NCI-H2107 treated with DMSO at 0.1 percent for 48 hours (cell line): ENCODE measurements around the gene PLA2G4E.

Source experiments
- DNase-seq: peaks from one replicate; lab custom pipeline; 2025; ENCODE audit not compliant: unreplicated experiment; lab: John Stamatoyannopoulos, UW

Gene PLA2G4E

DNA sequence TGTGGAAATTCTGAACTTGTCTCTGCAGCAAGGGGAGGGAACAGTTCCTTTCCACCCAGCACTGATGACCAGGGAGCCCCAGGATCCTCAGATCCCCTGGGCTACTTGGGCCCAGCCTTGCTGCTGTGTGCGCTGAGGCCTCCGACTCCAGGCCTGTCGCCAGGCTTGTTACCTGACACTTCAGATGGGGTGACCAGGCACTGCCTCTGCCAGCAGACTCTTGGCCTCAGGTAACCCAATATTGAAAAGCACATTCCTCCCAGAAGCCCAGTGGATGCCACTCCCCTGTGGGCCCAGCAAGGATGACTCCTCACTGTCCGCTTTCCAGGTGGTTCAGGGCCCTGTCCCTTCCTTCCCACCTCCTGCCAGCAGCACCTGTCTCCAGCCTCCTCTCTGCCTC lies 3.5 kb upstream of the PLA2G4E start:
- no peak for DNase-seq

DNA sequence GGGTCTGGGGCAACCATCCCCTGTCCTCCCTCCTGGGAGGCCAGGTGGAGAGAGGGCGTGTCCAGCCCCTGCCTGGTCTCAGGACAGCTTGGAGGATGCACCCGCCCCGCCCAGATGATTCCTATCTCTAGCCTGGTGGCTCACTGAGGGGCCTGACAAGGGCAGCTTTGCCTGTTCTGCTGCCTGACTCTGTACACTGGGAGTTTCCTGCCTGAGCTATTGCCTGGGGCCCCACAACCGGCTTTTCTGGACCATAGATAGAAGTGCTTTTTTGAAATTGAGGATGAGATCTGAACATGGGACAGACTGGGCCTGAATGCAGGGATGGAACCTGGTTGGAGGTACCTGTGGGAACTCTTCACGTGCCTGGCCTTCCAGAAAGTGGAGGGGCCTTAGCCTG lies 751 bp upstream of the PLA2G4E start:
- DNase-seq: no peak

DNA sequence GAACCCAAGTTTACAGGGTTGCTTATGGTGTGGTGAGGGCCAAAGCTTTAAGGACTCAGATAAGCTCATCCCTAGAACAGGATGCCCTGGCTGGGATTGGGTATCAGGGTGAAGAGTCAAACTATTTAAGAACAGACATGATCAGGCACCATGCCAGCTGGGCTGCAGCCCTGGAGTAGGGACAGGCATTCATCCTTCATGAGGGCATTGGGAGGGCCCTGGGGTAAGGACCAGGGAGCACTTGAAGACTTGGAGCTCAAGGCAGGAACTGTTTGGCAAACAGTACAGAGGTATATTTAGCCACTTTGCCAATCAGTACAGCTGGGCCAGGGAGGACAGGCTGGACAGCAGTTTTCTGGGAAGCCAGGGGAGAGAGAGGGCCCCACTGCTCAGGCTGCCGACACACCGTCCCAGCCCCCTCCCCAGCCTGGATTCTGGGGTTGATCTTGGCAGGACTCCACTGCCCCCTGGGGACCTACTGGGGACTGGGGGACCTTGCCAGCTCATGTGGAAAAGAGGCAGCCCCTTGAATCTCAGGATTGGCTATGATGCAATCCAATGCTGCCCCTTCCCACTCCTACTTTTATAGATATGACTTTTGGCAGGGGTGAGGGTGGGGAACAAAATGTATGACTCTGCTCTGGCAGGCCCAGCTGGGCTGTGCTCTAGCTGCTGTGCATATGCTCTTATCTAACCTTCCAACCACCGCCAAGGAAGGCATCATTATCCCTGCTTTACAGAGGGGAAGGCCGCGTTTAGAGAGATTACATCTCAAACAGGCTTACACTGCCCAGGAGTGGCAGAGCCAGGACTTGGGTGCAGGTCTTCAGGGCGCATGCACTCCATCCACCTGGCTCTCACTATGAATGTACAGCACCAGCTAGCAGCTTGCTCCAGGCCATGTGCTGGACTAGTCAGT lies 2.3 kb downstream of the PLA2G4E start:
- DNase-seq: no peak

DNA sequence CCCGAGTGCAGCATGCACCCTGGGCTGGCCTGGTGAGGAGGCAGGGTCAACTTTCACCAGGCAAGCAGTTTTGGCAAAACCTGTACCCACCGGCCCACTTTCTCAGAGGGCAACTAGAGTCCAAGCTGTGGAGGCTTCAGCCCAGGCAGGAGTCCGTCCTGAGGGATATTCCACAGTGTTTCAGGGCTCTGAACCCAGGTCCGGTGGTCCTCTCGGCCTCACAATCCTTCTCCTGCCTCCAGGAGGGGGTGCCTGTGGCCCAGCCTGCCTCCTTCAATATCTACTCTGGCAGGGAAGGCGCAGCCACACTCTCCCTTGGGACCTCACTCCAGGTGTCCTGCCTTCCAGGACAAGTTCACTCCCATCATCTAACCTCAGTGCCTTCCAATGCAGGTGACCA lies 3.9 kb downstream of the PLA2G4E start:
- no peak for DNase-seq

GRCh38 chr15:42014406-42014805 lies 6.4 kb downstream of the PLA2G4E start:
- DNase-seq: no peak

- DNase-seq: no peak
Observed at GRCh38 chr15:42012928-42013482, 7.8 kb downstream of the PLA2G4E start.

- no peak for DNase-seq
Observed at GRCh38 chr15:42012241-42012640, 8.6 kb downstream of the PLA2G4E start.

DNA sequence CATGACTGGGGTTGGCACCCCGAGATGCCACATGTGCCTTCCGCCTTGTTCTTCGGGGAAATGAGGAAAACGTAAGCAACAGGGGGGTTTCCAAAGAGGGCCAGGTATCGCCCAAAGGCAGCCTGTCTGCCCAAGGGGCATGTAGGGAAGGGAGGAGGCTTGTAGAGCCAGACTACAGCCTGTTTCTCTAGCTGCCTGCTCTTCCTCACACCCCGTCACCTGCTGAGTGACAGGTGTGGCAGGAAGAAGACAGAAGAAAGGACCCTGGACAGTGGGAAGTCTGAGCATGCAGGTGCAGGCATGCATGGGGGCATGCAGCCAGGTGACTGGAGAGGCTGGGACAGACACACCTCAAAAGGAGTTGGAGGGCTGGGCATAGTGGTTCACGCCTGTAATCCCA lies 9.8 kb downstream of the PLA2G4E start:
- DNase-seq: no peak

GRCh38 chr15:42010434-42010833 lies 10.4 kb downstream of the PLA2G4E start:
- DNase-seq: no peak

DNA sequence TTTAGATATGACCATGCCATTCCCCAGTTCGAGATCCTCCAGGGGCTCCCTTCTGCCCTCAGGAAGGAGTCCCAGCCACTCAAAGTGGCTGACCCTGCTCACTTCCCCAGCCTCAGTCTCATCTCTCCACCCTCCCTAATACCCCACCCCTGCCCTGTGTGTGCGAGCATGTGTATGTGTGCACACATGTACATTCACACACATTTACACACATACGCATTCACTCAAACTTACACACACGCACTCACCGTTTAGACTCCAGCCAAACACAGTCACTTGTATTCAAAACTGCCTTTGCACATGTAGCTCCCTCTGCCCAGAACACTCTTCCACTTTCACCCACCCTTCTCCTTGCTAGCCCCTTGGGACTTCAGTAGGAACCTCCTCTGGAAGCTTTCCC lies 11.4 kb downstream of the PLA2G4E start:
- DNase-seq: no peak

DNA sequence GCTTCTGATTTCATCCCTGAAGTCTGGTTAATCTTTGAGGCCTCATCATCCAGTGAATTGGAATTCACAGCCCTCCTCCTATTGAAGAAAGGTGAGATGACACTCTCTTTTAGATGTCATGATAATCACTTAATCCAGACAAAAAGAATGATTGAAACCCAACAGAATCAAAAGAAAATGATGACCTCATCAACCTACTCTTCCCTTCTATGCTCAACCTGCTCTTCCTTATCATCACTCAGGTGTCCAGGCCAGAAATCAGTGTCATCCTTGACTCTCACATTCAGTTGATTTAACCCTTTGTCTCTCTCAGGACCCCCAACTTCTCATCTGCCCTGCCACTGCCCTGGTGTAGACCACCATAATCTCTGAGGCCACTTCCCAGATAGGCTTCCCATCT lies 11.8 kb downstream of the PLA2G4E start:
- no peak for DNase-seq

GRCh38 chr15:42007386-42007785 lies 13.5 kb downstream of the PLA2G4E start:
- DNase-seq: no peak

DNA sequence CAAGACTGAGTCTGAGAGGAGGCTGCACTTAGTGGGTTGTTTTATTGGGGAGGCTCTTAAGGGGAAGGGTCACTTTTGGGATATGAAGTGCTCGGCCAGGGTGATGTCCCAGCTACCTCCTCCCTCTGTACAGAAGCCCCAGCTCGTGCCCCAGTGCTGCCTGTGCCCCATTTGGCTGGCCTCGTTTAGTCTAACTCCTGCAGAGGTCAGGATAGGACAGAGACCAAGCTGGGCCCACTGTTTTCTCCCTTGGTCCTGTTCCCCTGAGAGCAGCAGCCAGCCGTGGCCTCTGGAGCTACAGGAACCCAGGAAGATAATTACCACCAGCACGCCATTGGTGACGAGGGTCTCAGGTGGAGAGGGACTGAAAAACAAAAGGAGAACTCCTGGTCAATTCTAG lies 18.5 kb downstream of the PLA2G4E start:
- DNase-seq: no peak

GRCh38 chr15:42001236-42001635 lies 19.6 kb downstream of the PLA2G4E start:
- DNase-seq: no peak

- DNase-seq: no peak
Observed at GRCh38 chr15:41999290-42000285, 21.3 kb downstream of the PLA2G4E start.

- DNase-seq: no peak
Observed at GRCh38 chr15:41997845-41998244, 23.0 kb downstream of the PLA2G4E start.

DNA sequence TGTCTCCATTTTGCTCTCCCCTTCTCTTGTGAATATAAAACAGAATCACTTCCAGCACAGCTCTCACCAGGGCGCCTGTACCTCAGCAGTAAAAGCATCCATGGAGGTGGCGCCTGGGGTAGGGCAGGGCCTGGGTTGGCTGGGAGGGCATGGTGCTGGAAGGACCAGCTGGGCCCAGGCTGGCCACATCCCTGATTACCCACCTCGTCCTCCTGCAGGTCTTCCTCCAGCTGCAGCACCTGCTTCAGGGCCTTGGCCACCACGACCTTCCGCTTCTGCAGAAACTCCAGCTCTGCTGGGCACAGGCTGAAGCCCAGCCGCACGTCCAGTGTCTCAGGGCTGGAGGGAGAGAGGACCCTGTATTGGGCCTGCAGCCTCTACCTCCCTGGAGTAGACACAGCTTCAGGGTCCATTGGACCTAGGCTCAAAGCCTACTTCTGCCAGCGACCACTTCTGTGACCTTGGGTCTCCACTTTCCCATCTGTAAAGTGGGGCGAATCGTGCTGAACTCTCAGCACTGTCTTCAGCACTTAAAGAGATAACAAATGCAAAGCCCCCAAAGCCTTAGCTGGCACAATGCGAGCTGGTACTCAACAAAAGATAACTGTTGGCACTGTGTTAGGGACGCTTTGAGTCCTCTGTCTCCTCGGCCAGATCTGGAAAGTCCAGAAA lies 23.8 kb downstream of the PLA2G4E start:
- DNase-seq: no peak

- DNase-seq: no peak
Observed at GRCh38 chr15:41996376-41996775, 24.5 kb downstream of the PLA2G4E start.

- DNase-seq: no peak
Observed at GRCh38 chr15:41995476-41995855, 25.4 kb downstream of the PLA2G4E start.

- DNase-seq: no peak
Observed at GRCh38 chr15:41994772-41995475, 25.9 kb downstream of the PLA2G4E start.
